Activated CD8-positive, alpha-beta T cell treated with anti-CD3 and anti-CD28 coated beads for 36 hours (primary cell): ENCODE measurements around the gene EXOG. TPM values are rescaled to one million over a fixed set of nuclear protein-coding genes. Genes with fewer than 3 reads are reported as not detected.

Experiments used
- ATAC-seq: fragments of 200-7000 bp; cut with Tn5 transposase; one replicate; pipeline ENCODE4 v1.10.0; 2021; ENCODE audit warnings: mild to moderate bottlenecking, moderate library complexity
- CTCF ChIA-PET: fragments of 350-600 bp; sonication (Branson Sonifier 250); formaldehyde crosslinking; loops from one replicate; lab custom pipeline; 2021; ENCODE audit warnings: antibody characterized with exemption; lab: Charles Lee
- POLR2A ChIA-PET: fragments of 350-600 bp; sonication (Branson Sonifier 250); formaldehyde crosslinking; loops from one replicate; lab custom pipeline; 2021; ENCODE audit warnings: antibody characterized with exemption; lab: Charles Lee
- DNase-seq: peaks from one replicate; pipeline ENCODE4 v3.0.0-alpha.2; 2020
- H3K27ac Mint-ChIP-seq: one replicate; pipeline ENCODE4 v1.8.0; 2021; ENCODE audit warnings: mild to moderate bottlenecking, mixed read lengths
- H3K27me3 Mint-ChIP-seq: one replicate; pipeline ENCODE4 v1.8.0; 2021; ENCODE audit warnings: mixed read lengths
- H3K36me3 Mint-ChIP-seq: one replicate; pipeline ENCODE4 v1.8.0; 2021; ENCODE audit warnings: low read depth, mixed read lengths
- H3K4me1 Mint-ChIP-seq: one replicate; pipeline ENCODE4 v1.8.0; 2021; ENCODE audit warnings: low read depth, mixed read lengths
- H3K4me3 Mint-ChIP-seq: one replicate; pipeline ENCODE4 v1.8.0; 2021; ENCODE audit warnings: mild to moderate bottlenecking, moderate library complexity, mixed read lengths
- H3K9me3 Mint-ChIP-seq: one replicate; pipeline ENCODE4 v1.8.0; 2021; ENCODE audit warnings: mixed read lengths
- intact Hi-C: fragments of 100-400 bp; cut with micrococcal nuclease; formaldehyde crosslinking; loops from one replicate; pipeline ENCODE4 v1.10.0; 2022
- total RNA-seq, 2 experiments: library from RNA; stranded (reverse); gene quantifications; one replicate each; pipeline ENCODE4 v1.2.3, GENCODE V29; 2021
- TF ChIP-seq, protein P1 (sequence below): fragments of 200-600 bp; IDR thresholded peaks from one replicate; pipeline ENCODE4 v1.8.0; 2022; ENCODE audit warnings: antibody characterized with exemption, mild to moderate bottlenecking

EXOG gene
- total RNA-seq, 2 experiments from 2014 or later = 16.8 to 17.7 TPM

DNA sequence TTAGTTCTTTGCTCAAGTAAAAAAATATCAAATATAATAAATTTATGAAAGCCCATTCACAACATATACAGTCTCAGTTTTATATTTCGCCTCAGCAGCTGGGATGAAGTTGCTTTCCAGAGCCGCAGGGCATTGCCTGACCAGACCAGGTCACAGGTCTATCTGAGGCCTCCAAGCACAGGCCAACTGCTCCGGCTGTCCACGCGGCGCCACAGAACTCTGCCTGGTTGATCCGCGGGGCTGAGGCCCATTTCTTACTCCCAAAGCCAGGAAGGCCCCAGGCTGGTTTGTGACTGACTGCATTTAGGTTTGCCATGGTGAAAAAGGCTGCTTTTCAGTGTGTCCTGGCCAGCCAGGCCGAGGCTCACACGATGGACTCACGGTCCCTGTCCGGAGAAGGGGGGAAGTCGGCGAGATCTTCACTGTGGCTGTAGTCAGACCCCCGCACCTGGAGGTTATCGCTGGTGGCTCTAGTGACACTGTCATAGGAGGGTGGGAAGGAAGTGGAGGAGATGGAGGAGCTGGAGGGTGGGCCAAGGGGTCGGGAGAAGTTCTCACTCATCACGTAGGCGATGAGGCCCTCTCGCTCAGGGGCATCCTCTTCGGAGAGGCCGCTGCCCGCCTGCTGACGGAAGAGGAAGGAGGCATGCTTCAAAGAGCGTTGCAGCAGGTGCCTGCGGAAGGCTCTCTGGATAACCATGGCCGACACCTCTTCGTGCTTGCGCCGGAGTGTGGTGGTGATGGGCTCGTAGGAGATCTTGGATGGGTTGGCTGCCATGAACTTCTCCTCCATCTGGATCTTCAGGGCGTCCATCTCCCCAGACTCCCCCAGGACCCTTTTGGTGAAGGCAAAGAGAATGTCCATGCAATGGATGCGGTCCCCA, 54.1 kb downstream of the EXOG start:
- no peak overlapping the region for H3K4me3 Mint-ChIP-seq
- intact Hi-C loops = no loop called here
- ChIA-PET POLR2A (no interaction called here), CTCF (no interaction called here)
- no peaks in the 10 kb centered on the region for H3K4me1 Mint-ChIP-seq
- no peaks in the 10 kb centered on the region for H3K36me3 Mint-ChIP-seq
- H3K27ac Mint-ChIP-seq = no peak overlapping the region
- TF ChIP-seq, protein P1, sequence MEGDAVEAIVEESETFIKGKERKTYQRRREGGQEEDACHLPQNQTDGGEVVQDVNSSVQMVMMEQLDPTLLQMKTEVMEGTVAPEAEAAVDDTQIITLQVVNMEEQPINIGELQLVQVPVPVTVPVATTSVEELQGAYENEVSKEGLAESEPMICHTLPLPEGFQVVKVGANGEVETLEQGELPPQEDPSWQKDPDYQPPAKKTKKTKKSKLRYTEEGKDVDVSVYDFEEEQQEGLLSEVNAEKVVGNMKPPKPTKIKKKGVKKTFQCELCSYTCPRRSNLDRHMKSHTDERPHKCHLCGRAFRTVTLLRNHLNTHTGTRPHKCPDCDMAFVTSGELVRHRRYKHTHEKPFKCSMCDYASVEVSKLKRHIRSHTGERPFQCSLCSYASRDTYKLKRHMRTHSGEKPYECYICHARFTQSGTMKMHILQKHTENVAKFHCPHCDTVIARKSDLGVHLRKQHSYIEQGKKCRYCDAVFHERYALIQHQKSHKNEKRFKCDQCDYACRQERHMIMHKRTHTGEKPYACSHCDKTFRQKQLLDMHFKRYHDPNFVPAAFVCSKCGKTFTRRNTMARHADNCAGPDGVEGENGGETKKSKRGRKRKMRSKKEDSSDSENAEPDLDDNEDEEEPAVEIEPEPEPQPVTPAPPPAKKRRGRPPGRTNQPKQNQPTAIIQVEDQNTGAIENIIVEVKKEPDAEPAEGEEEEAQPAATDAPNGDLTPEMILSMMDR = no peak
- no peak for ATAC-seq
- H3K9me3 Mint-ChIP-seq = peaks cover 1% of the 10 kb centered on the region
- DNase-seq = no peak
- H3K27me3 Mint-ChIP-seq = no peaks in the 10 kb centered on the region

DNA sequence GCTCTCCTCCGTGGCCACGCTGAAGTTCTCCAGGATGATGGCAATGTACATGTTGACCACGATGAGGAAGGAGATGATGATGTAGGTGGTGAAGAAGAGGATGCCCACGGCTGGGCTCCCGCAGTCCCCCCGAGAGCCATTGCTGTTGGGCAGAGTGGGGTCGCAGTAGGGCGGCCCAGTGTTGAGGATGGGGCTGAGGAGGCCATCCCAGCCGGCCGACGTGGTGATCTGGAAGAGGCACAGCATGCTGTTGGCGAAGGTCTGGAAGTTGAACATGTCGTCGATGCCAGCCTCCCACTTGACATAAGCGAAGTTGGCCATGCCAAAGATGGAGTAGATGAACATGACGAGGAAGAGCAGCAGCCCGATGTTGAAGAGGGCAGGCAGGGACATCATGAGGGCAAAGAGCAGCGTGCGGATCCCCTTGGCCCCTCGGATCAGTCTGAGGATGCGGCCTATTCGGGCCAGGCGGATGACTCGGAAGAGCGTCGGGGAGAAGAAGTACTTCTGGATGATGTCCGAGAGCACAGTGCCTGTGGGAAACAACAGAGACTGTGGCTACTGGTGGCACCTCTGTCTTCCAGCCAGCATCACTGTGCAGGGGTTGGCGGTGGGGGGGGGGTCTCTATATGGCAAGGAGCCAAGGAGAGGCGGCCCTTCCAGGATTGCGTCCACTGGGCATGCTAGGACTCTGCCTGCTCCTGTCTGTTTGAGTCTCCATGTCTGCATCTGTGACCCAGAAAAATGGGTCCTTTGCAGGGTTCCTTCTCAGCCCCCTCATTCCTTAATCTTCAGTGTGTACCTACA, 55.1 kb downstream of the EXOG start:
- ChIA-PET CTCF (no interaction called here), POLR2A (no interaction called here)
- Mint-ChIP-seq H3K4me3 (no peak overlapping the region), H3K9me3 (peaks cover 1% of the 10 kb centered on the region), H3K4me1 (no peaks in the 10 kb centered on the region), H3K36me3 (no peaks in the 10 kb centered on the region), H3K27me3 (no peaks in the 10 kb centered on the region), H3K27ac (no peak overlapping the region)
- TF ChIP-seq, protein P1 = no peak
- ATAC-seq (no peak), DNase-seq (no peak)
- intact Hi-C loops = no loop called here

DNA sequence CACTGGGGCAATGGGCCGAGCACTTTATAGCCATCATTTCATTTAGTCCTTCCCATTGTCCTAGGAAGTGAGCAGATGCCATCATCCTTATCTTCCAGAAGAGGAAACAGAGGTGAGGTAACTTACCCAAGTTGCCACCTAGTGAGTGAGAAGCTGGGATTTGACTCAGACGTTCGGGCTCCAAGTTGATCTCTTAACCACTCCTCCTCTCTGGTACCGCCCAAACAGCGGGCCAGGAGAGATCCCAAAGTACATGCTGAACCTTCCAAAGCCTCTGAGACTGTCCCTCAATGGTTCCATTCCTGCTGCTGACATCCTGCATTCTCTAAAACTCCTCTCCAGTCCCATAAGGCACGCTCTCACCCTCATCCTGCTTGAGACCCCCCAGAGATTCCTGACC, 56.2 kb downstream of the EXOG start:
- peaks cover 1% of the 10 kb centered on the region for H3K9me3 Mint-ChIP-seq
- no peak for DNase-seq
- TF ChIP-seq, protein P1 = no peak
- POLR2A ChIA-PET = no interaction called here
- no peak overlapping the region for H3K27ac Mint-ChIP-seq
- intact Hi-C loops = no loop called here
- CTCF ChIA-PET = no interaction called here
- peaks cover 2% of the 10 kb centered on the region for H3K27me3 Mint-ChIP-seq
- H3K36me3 Mint-ChIP-seq = no peaks in the 10 kb centered on the region
- H3K4me3 Mint-ChIP-seq = no peak overlapping the region
- ATAC-seq = no peak
- no peaks in the 10 kb centered on the region for H3K4me1 Mint-ChIP-seq

DNA sequence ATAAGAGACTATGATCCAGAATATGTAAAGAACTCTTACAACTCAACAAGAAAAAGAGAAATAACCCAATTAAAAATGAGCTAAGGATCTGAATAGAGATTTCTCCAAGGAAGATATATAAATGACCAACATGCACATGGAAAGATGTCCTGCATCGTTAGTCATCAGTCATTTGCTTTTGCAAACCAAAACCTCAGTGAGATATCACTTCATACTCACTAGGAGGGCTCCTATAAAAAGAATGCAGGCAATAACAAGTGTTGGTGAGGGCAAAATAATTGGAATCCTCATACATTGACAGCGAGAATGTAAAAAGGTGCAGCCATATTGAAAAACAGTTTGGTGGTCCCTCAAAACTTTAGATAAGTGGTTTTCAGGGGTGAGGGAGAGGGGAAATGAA, 56.9 kb downstream of the EXOG start:
- Mint-ChIP-seq H3K27me3 (peaks cover 2% of the 10 kb centered on the region), H3K36me3 (no peaks in the 10 kb centered on the region), H3K4me1 (no peaks in the 10 kb centered on the region), H3K4me3 (no peak overlapping the region), H3K9me3 (peaks cover 1% of the 10 kb centered on the region), H3K27ac (no peak overlapping the region)
- ChIA-PET CTCF (no interaction called here), POLR2A (no interaction called here)
- DNase-seq (no peak), ATAC-seq (no peak)
- intact Hi-C loops = no loop called here
- TF ChIP-seq, protein P1 = no peak
